ENCODE measurements around the gene ACTR1B.
"Not testable (repeated sequence)": the region's sequence is repeated elsewhere in the genome, so short reads cannot be mapped to it uniquely, and the experiment has no call there.

Gene ACTR1B

GRCh38 chr2:97691166-97691565, 27.3 kb upstream of the ACTR1B start:
- H3F3A ChIP-seq (ENCODE audit: insufficient read depth) = no peaks in the 10 kb centered on the region
- H3K79me2 ChIP-seq (ENCODE audit: insufficient read depth, low read length) = no peaks in the 10 kb centered on the region
- no peaks in the 10 kb centered on the region for H3K9me3 ChIP-seq (ENCODE audit: insufficient read depth, low read length)
- TF ChIP-seq EZH2phosphoT487 (conservative IDR thresholded peaks at IDR 0.05; ENCODE audit: low read length) (no peak), CTCF (IDR thresholded peaks at IDR 0.05; ENCODE audit: insufficient read depth, low read length, poor library complexity, severe bottlenecking) (no peak)
- H3K27ac ChIP-seq (ENCODE audit: low read depth, low read length) = no peak overlapping the region
- H3K4me2 ChIP-seq (ENCODE audit: low read depth, low read length, poor library complexity, severe bottlenecking) = no peak overlapping the region
- no peaks in the 10 kb centered on the region for H3K9me2 ChIP-seq (replicated peaks; ENCODE audit: insufficient read depth, low read length)
- H3K4me3 ChIP-seq (ENCODE audit: insufficient read depth, low read length, poor library complexity, severe bottlenecking) = no peak overlapping the region
- no peaks in the 10 kb centered on the region for H4K20me1 ChIP-seq (ENCODE audit: low read depth, low read length)
- no peaks in the 10 kb centered on the region for H3K36me3 ChIP-seq (ENCODE audit: low read length)
- no peak overlapping the region for H3K9ac ChIP-seq (ENCODE audit: low read length)
- H2AFZ ChIP-seq (ENCODE audit: low read depth, low read length, severe bottlenecking) = no peak overlapping the region
- no peaks in the 10 kb centered on the region for H3K27me3 ChIP-seq (ENCODE audit: low read length)

- TF ChIP-seq EZH2phosphoT487 (conservative IDR thresholded peaks at IDR 0.05; ENCODE audit: low read length) (no peak), CTCF (IDR thresholded peaks at IDR 0.05; ENCODE audit: insufficient read depth, low read length, poor library complexity, severe bottlenecking) (no peak)
- H2AFZ ChIP-seq (ENCODE audit: low read depth, low read length, severe bottlenecking) = no peak overlapping the region
These were observed 24.4 kb upstream of the ACTR1B start for GRCh38 chr2:97688062-97688827.

GRCh38 chr2:97687235-97687634, 23.4 kb upstream of the ACTR1B start:
- H3K9ac ChIP-seq (ENCODE audit: low read length); H3K4me3 ChIP-seq (ENCODE audit: insufficient read depth, low read length, poor library complexity, severe bottlenecking); H3K36me3 ChIP-seq (ENCODE audit: low read length); H3K9me3 ChIP-seq (ENCODE audit: insufficient read depth, low read length); H3K9me2 ChIP-seq (replicated peaks; ENCODE audit: insufficient read depth, low read length); H4K20me1 ChIP-seq (ENCODE audit: low read depth, low read length); H3K27ac ChIP-seq (ENCODE audit: low read depth, low read length); H3K27me3 ChIP-seq (ENCODE audit: low read length); H3K4me2 ChIP-seq (ENCODE audit: low read depth, low read length, poor library complexity, severe bottlenecking); H3F3A ChIP-seq (ENCODE audit: insufficient read depth); H3K79me2 ChIP-seq (ENCODE audit: insufficient read depth, low read length); H2AFZ ChIP-seq (ENCODE audit: low read depth, low read length, severe bottlenecking): not testable (repeated sequence)

More at GRCh38 chr2:97688062-97688827, 24.4 kb upstream of the ACTR1B start:
- H3K4me2 ChIP-seq (ENCODE audit: low read depth, low read length, poor library complexity, severe bottlenecking) = no peak overlapping the region
- H3F3A ChIP-seq (ENCODE audit: insufficient read depth) = no peaks in the 10 kb centered on the region
- no peaks in the 10 kb centered on the region for H3K9me3 ChIP-seq (ENCODE audit: insufficient read depth, low read length)
- no peaks in the 10 kb centered on the region for H4K20me1 ChIP-seq (ENCODE audit: low read depth, low read length)
- no peaks in the 10 kb centered on the region for H3K36me3 ChIP-seq (ENCODE audit: low read length)
- no peak overlapping the region for H3K4me3 ChIP-seq (ENCODE audit: insufficient read depth, low read length, poor library complexity, severe bottlenecking)
- H3K27ac ChIP-seq (ENCODE audit: low read depth, low read length) = no peak overlapping the region
- H3K79me2 ChIP-seq (ENCODE audit: insufficient read depth, low read length) = no peaks in the 10 kb centered on the region
- H3K9ac ChIP-seq (ENCODE audit: low read length) = no peak overlapping the region
- no peaks in the 10 kb centered on the region for H3K27me3 ChIP-seq (ENCODE audit: low read length)
- no peaks in the 10 kb centered on the region for H3K9me2 ChIP-seq (replicated peaks; ENCODE audit: insufficient read depth, low read length)

- Histone ChIP-seq H3K9me3 (ENCODE audit: insufficient read depth, low read length) (no peaks in the 10 kb centered on the region), H3F3A (ENCODE audit: insufficient read depth) (no peaks in the 10 kb centered on the region), H3K27ac (ENCODE audit: low read depth, low read length) (no peak overlapping the region), H3K79me2 (ENCODE audit: insufficient read depth, low read length) (no peaks in the 10 kb centered on the region), H3K4me3 (ENCODE audit: insufficient read depth, low read length, poor library complexity, severe bottlenecking) (no peak overlapping the region), H3K36me3 (ENCODE audit: low read length) (no peaks in the 10 kb centered on the region), H3K27me3 (ENCODE audit: low read length) (no peaks in the 10 kb centered on the region), H3K9me2 (replicated peaks; ENCODE audit: insufficient read depth, low read length) (no peaks in the 10 kb centered on the region), H3K9ac (ENCODE audit: low read length) (no peak overlapping the region), H4K20me1 (ENCODE audit: low read depth, low read length) (no peaks in the 10 kb centered on the region), H2AFZ (ENCODE audit: low read depth, low read length, severe bottlenecking) (no peak overlapping the region), H3K4me2 (ENCODE audit: low read depth, low read length, poor library complexity, severe bottlenecking) (no peak overlapping the region)
- TF ChIP-seq EZH2phosphoT487 (conservative IDR thresholded peaks at IDR 0.05; ENCODE audit: low read length) (no peak), CTCF (IDR thresholded peaks at IDR 0.05; ENCODE audit: insufficient read depth, low read length, poor library complexity, severe bottlenecking) (no peak)
These were observed 14.5 kb upstream of the ACTR1B start for GRCh38 chr2:97678298-97678697.

Measured in SU-DHL-6 (cell line).